Heart left ventricle (tissue), 16 donors: ENCODE data around the gene ZBTB7B. TPM values are rescaled to one million over a fixed set of nuclear protein-coding genes. Genes with fewer than 3 reads are reported as not detected.

ENCODE experiments used
- ATAC-seq, 4 donors: fragments of 200-7000 bp; cut with Tn5 transposase; one replicate each; pipeline ENCODE4 v1.9.1; 2020 to 2022; ENCODE audit warnings: moderate library complexity in 4 of 4, mild to moderate bottlenecking in 3 of 4, moderate number of reproducible peaks in 1 of 4
- DNase-seq, 5 donors: peaks; one replicate each; pipeline ENCODE4 v3.0.0-alpha.2; 2020
- H3K27ac ChIP-seq, 12 donors: fragments of 200-600 bp; sonication (generic) in 4 of 12; one replicate each; pipeline versions ENCODE4 v1.5.0 to v1.8.0; 2016 to 2022; ENCODE audit warnings: mild to moderate bottlenecking in 2 of 12
- H3K27me3 ChIP-seq, 9 donors: fragments of 200-600 bp; sonication (generic) in 2 of 9; one replicate each; pipeline versions ENCODE4 v1.5.1 to v1.8.0; 2016 to 2022; ENCODE audit warnings: mild to moderate bottlenecking in 3 of 9
- H3K36me3 ChIP-seq, 9 donors: fragments of 200-600 bp; sonication (generic) in 2 of 9; one replicate each; pipeline versions ENCODE4 v1.5.0 to v1.8.0; 2018 to 2022; ENCODE audit warnings: mild to moderate bottlenecking in 2 of 9
- H3K4me1 ChIP-seq, 12 donors: fragments of 200-600 bp; sonication (generic) in 4 of 12; one replicate each; pipeline versions ENCODE4 v1.5.0 to v1.8.0; 2016 to 2022; ENCODE audit warnings: mild to moderate bottlenecking in 3 of 12
- H3K4me3 ChIP-seq, 12 donors: fragments of 200-600 bp; sonication (generic) in 4 of 12; one replicate each; pipeline versions ENCODE4 v1.5.0 to v1.8.0; 2017 to 2022; ENCODE audit warnings: mild to moderate bottlenecking in 9 of 12, moderate library complexity in 4 of 12
- H3K9me3 ChIP-seq, 12 donors: fragments of 200-600 bp; sonication (generic) in 4 of 12; one replicate each; pipeline versions ENCODE4 v1.5.0 to v1.8.0; 2016 to 2022; ENCODE audit warnings: mild to moderate bottlenecking in 1 of 12
- CTCF ChIP-seq, 12 donors: fragments of 200-600 bp; sonication (generic) in 4 of 12; IDR thresholded peaks; one replicate each; pipeline versions ENCODE4 v1.5.0 to v1.8.0; 2018 to 2022; ENCODE audit warnings: antibody characterized with exemption in 12 of 12, mild to moderate bottlenecking in 5 of 12
- POLR2A ChIP-seq, 2 donors: fragments of 450-650 bp; IDR thresholded peaks; one replicate each; pipeline ENCODE4 v1.6.1; 2017; ENCODE audit warnings: antibody characterized with exemption in 2 of 2, mild to moderate bottlenecking in 2 of 2, moderate library complexity in 2 of 2
- WGBS, 4 donors: extraction: QIAGEN DNeasy Blood & Tissue Kit in 2 of 4; methylation state at CpG; one replicate each; pipeline versions ENCODE4 v1.1.5 to v1.1.7; 2013 to 2018; 5-methylcytosine and 5-hydroxymethylcytosine counted together
- intact Hi-C, 10 donors: fragments of 100-400 bp; cut with DNase I; formaldehyde crosslinking; loops; one replicate each; pipeline versions ENCODE4 v1.11.1 to v1.14.2; 2022
- polyA plus RNA-seq, 2 donors: library from polyadenylated mRNA; stranded (reverse); fragments of 200-250 nt; gene quantifications; one replicate each; pipeline ENCODE4 v1.2.3, GENCODE V29; 2013
- total RNA-seq, 9 donors: library from RNA; depleted of rRNA in 2 of 9; stranded (reverse); fragments of >200 nt in 2 of 9; fragmentation: NEBNext Ultra II Directional in 3 of 9; extraction: Animal tissue kit (Norgen Biotek cat#: 25700) in 3 of 9; gene quantifications; one replicate each; pipeline versions ENCODE4 v1.1.0 to v1.2.4, GENCODE V29; 2016 to 2023
- donor health status: ischemic (EF 13 %, LVEDD 7.1; RV severe dilation, severe dysfunction).
- donor health status: healthy with polysubstance abuse.
- donor health status: DM: no; HTN: yes; CAD: no.
- donor health status: DM: no; HTN: no; CAD: no.
- donor health status: ischemic (EF 25% LVEDD 6.9; RV normal size, moderate dysfunction).
- donor health status: ischemic (EF 25% LVEDD 5.7; RV mildly dilated, moderate dysfunction).
- donor health status: healthy.
- donor health status: DM: yes; HTN: yes; CAD: no.
- donor health status: ischemic (EF 35%, LVEDD 5.7; RV mildly dilated, moderate dysfunction).
- donor health status: nonischemic (EF 11% LVEDD 7.7; RV severe dilation, severe dysfunction).
- donor health status: DM: yes; HTN: yes; CAD: no.
- donor health status: PGD.
- donor health status: ischemic (EF 29% LVEDD 5.4; RV normal size, mild dysfunction).
- donor health status: nonischemic (EF 23%, LVEDD 6.1; RV moderate dilation, normal function).

The ZBTB7B gene
- total and polyA plus RNA-seq, 11 donors, result 29.5 to 103 (median 46.6) TPM

- TF ChIP-seq POLR2A (IDR thresholded peaks at IDR 0.05), result peak in 1 of 2 donors; percentile 46
- TF ChIP-seq CTCF (IDR thresholded peaks at IDR 0.05), result no peak
- Histone ChIP-seq H3K4me1 (peaks cover 5 to 64% (median 50%) of the 10 kb centered on the region in 12 donors), H3K27ac (peak overlapping the region; percentile 77 to 98 (median 95)), H3K36me3 (no peaks in the 10 kb centered on the region), H3K9me3 (no peaks in the 10 kb centered on the region), H3K4me3 (peak overlapping the region in 8 of 12 donors; percentile 26 to 96 (median 84)), H3K27me3 (no peaks in the 10 kb centered on the region)
- ATAC-seq, result peak in 3 of 4 donors; percentile 0 to 31 (median 27)
- intact Hi-C loops, result no loop called here
- WGBS, 4 donors, result 38 to 45% (median 42%) methylated on average over 16 to 17 of the region's 17 CpGs
- DNase-seq, result peak; percentile 78 to 89 (median 82)
These were observed 2.7 kb downstream of the ZBTB7B start for GRCh38 chr1:155005076-155006011.

GRCh38 chr1:155006601-155007101 is 4.0 kb downstream of the ZBTB7B start:
- H3K27ac ChIP-seq, result peak overlapping the region; percentile 77 to 98 (median 95)
- peak overlapping the region in 2 of 12 donors; percentile 7 to 83 for H3K4me3 ChIP-seq
- intact Hi-C loops, result no loop called here
- H3K9me3 ChIP-seq, result no peaks in the 10 kb centered on the region
- TF ChIP-seq CTCF (IDR thresholded peaks at IDR 0.05), result no peak
- TF ChIP-seq POLR2A (IDR thresholded peaks at IDR 0.05), result no peak
- peaks cover 8 to 75% (median 55%) of the 10 kb centered on the region in 12 donors for H3K4me1 ChIP-seq
- WGBS, 4 donors, result 42 to 64% (median 47%) methylated on average over 2 of the region's 2 CpGs
- ATAC-seq, result no peak
- DNase-seq, result peak in 2 of 5 donors; percentile 43 to 44
- H3K27me3 ChIP-seq, result no peaks in the 10 kb centered on the region
- H3K36me3 ChIP-seq, result no peaks in the 10 kb centered on the region

- Histone ChIP-seq H3K9me3 (no peaks in the 10 kb centered on the region), H3K27ac (peak overlapping the region in 11 of 12 donors; percentile 66 to 98 (median 95)), H3K4me1 (peaks cover 8 to 82% (median 61%) of the 10 kb centered on the region in 12 donors), H3K27me3 (no peaks in the 10 kb centered on the region), H3K36me3 (no peaks in the 10 kb centered on the region), H3K4me3 (peak overlapping the region in 7 of 12 donors; percentile 1 to 59 (median 32))
- intact Hi-C loops, result no loop called here
- no peak for TF ChIP-seq CTCF (IDR thresholded peaks at IDR 0.05)
- TF ChIP-seq POLR2A (IDR thresholded peaks at IDR 0.05), result no peak
- 52 to 61% (median 56%) methylated on average over 6 of the region's 6 CpGs for WGBS, 4 donors
- DNase-seq (peak; percentile 75 to 88 (median 85)), ATAC-seq (peak; percentile 28 to 55 (median 32))
These were observed 4.7 kb downstream of the ZBTB7B start for GRCh38 chr1:155007251-155007828.
